H9 (cell line): ENCODE results near the gene CXXC1. TPM values are rescaled to one million over a fixed set of nuclear protein-coding genes. Genes with fewer than 3 reads are reported as not detected.

Experiments used
- DNase-seq: peaks from one replicate; pipeline ENCODE4 v3.0.0-alpha.2; 2017
- H2AFZ ChIP-seq: one replicate; pipeline ENCODE4 v1.6.1; 2013; ENCODE audit warnings: mild to moderate bottlenecking, low read length, control low read depth, moderate library complexity
- H2AK5ac ChIP-seq: 2 replicates; pipeline ENCODE4 v1.6.1; 2013; ENCODE audit warnings: low read length, control low read depth, mixed read lengths; ENCODE audit not compliant: insufficient read length
- H2BK120ac ChIP-seq: one replicate; pipeline ENCODE4 v1.6.1; 2013; ENCODE audit warnings: low read depth, mild to moderate bottlenecking, low read length, control low read depth, inconsistent platforms; ENCODE audit not compliant: poor library complexity, severe bottlenecking
- H2BK12ac ChIP-seq: 2 replicates; pipeline ENCODE4 v1.6.1; 2013; ENCODE audit warnings: low read length, control low read depth, mixed read lengths, low read depth; ENCODE audit not compliant: insufficient read length
- H2BK15ac ChIP-seq: 2 replicates; pipeline ENCODE4 v1.6.1; 2013; ENCODE audit warnings: low read depth, low read length, control low read depth
- H2BK20ac ChIP-seq: one replicate; pipeline ENCODE4 v1.6.1; 2013; ENCODE audit warnings: low read depth, mild to moderate bottlenecking, low read length, control low read depth, inconsistent platforms; ENCODE audit not compliant: poor library complexity, severe bottlenecking
- H2BK5ac ChIP-seq: 2 replicates; pipeline ENCODE4 v1.6.1; 2013; ENCODE audit warnings: low read length, control low read depth, mixed read lengths; ENCODE audit not compliant: insufficient read length
- H3K14ac ChIP-seq: 2 replicates; pipeline ENCODE4 v1.6.1; 2013; ENCODE audit warnings: low read length, control low read depth; ENCODE audit not compliant: insufficient read depth
- H3K18ac ChIP-seq: 2 replicates; pipeline ENCODE4 v1.6.1; 2013; ENCODE audit warnings: low read depth, mild to moderate bottlenecking, mixed read lengths, low read length, control low read depth; ENCODE audit not compliant: insufficient read length
- H3K23ac ChIP-seq: 2 replicates; pipeline ENCODE4 v1.6.1; 2013; ENCODE audit warnings: low read length, control low read depth, mixed read lengths, low read depth; ENCODE audit not compliant: insufficient read length
- H3K23me2 ChIP-seq: 2 replicates; pipeline ENCODE4 v1.6.1; 2013; ENCODE audit warnings: low read depth, mild to moderate bottlenecking, mixed read lengths, low read length, control low read depth; ENCODE audit not compliant: insufficient read length, poor library complexity, severe bottlenecking
- H3K27ac ChIP-seq: 2 replicates; pipeline ENCODE4 v1.5.1; 2013; ENCODE audit warnings: low read length, control low read depth, mixed read lengths, low read depth; ENCODE audit not compliant: insufficient read length
- H3K27me3 ChIP-seq: 2 replicates; pipeline ENCODE4 v1.6.1; 2013; ENCODE audit warnings: low read length, control low read depth, inconsistent platforms; ENCODE audit not compliant: insufficient read depth
- H3K4ac ChIP-seq: 2 replicates; pipeline ENCODE4 v1.6.1; 2013; ENCODE audit warnings: low read depth, mild to moderate bottlenecking, control low read depth, inconsistent platforms, low read length, moderate library complexity
- H3K4me1 ChIP-seq: 2 replicates; pipeline ENCODE4 v1.6.1; 2013; ENCODE audit warnings: low read length, control low read depth, inconsistent platforms; ENCODE audit not compliant: insufficient read depth
- H3K4me2 ChIP-seq: 2 replicates; pipeline ENCODE4 v1.6.1; 2013; ENCODE audit warnings: low read length, control low read depth, mixed read lengths; ENCODE audit not compliant: insufficient read length, insufficient read depth
- H3K56ac ChIP-seq: 2 replicates; pipeline ENCODE4 v1.6.1; 2013; ENCODE audit warnings: low read depth, mild to moderate bottlenecking, mixed read lengths, low read length, control low read depth; ENCODE audit not compliant: insufficient read length
- H3K79me1 ChIP-seq: 2 replicates; pipeline ENCODE4 v1.6.1; 2013; ENCODE audit warnings: low read depth, mild to moderate bottlenecking, moderate library complexity, low read length, control low read depth, inconsistent platforms; ENCODE audit not compliant: insufficient read depth, poor library complexity, severe bottlenecking
- H3K79me2 ChIP-seq: 2 replicates; pipeline ENCODE4 v1.6.1; 2013; ENCODE audit warnings: low read length, control low read depth, inconsistent platforms; ENCODE audit not compliant: insufficient read depth
- H3K9ac ChIP-seq: 2 replicates; pipeline ENCODE4 v1.6.1; 2013; ENCODE audit warnings: low read length, control low read depth, mixed read lengths; ENCODE audit not compliant: insufficient read length; ENCODE audit errors: extremely low read depth
- H3K9me3 ChIP-seq: one replicate; pipeline ENCODE4 v1.6.1; 2013; ENCODE audit warnings: low read depth, low read length, inconsistent platforms; ENCODE audit not compliant: control insufficient read depth
- H3T11ph ChIP-seq: one replicate; pipeline ENCODE4 v1.6.1; 2013; ENCODE audit warnings: mild to moderate bottlenecking, low read length, control low read depth, inconsistent platforms
- H4K20me1 ChIP-seq: one replicate; pipeline ENCODE4 v1.6.1; 2013; ENCODE audit not compliant: control insufficient read depth, insufficient read length, insufficient read depth
- H4K5ac ChIP-seq: 2 replicates; pipeline ENCODE4 v1.6.1; 2013; ENCODE audit warnings: low read depth, mild to moderate bottlenecking, mixed read lengths, low read length, control low read depth; ENCODE audit not compliant: insufficient read length
- H4K8ac ChIP-seq: replicated peaks from 2 replicates; pipeline ENCODE4 v1.6.1; 2013; ENCODE audit warnings: low read length, control low read depth, mixed read lengths, low read depth; ENCODE audit not compliant: insufficient read length
- H4K91ac ChIP-seq: 2 replicates; pipeline ENCODE4 v1.6.1; 2013; ENCODE audit warnings: low read depth, mild to moderate bottlenecking, moderate library complexity, mixed read lengths, low read length, control low read depth; ENCODE audit not compliant: insufficient read length
- H3K27ac Mint-ChIP-seq, 3 experiments: 2 replicates in 2 of 3; 3 replicates in 1 of 3; pipeline ENCODE4 v1.8.0; 2020 to 2021; ENCODE audit warnings: mixed read lengths in 3 of 3, mild to moderate bottlenecking in 1 of 3, moderate library complexity in 1 of 3
- H3K27me3 Mint-ChIP-seq: 2 replicates; pipeline ENCODE4 v1.8.0; 2021; ENCODE audit warnings: low read depth, mild to moderate bottlenecking, moderate library complexity, mixed read lengths
- H3K36me3 Mint-ChIP-seq, 3 experiments: 2 replicates in 2 of 3; 3 replicates in 1 of 3; pipeline ENCODE4 v1.8.0; 2020 to 2021; ENCODE audit warnings: low read depth in 3 of 3, mixed read lengths in 3 of 3; ENCODE audit not compliant: insufficient read depth in 1 of 3
- H3K4me1 Mint-ChIP-seq, 2 experiments: 2 replicates each; pipeline ENCODE4 v1.8.0; 2020; ENCODE audit warnings: mixed read lengths in 2 of 2
- H3K4me3 Mint-ChIP-seq, 2 experiments: 2 replicates in 1 of 2; 3 replicates in 1 of 2; pipeline ENCODE4 v1.8.0; 2020 to 2021; ENCODE audit warnings: mild to moderate bottlenecking in 2 of 2, mixed read lengths in 2 of 2, moderate library complexity in 1 of 2
- H3K9me3 Mint-ChIP-seq, 2 experiments: 2 replicates in 1 of 2; 3 replicates in 1 of 2; pipeline ENCODE4 v1.8.0; 2020; ENCODE audit warnings: mild to moderate bottlenecking in 2 of 2, mixed read lengths in 2 of 2, moderate library complexity in 1 of 2
- CTCF ChIP-seq: fragments of 200-600 bp; sonication (generic); conservative IDR thresholded peaks from 3 replicates; pipeline ENCODE4 v1.8.0; 2021; ENCODE audit warnings: antibody characterized with exemption, mild to moderate bottlenecking
- WGBS: extraction: QIAGEN DNeasy Blood & Tissue Kit; methylation state at CpG from one replicate; pipeline ENCODE4 v1.1.7; 2013; ENCODE audit warnings: missing lambda C conversion rate, low lambda C conversion rate, mixed read lengths; ENCODE audit not compliant: insufficient read length; ENCODE audit errors: extremely low coverage; 5-methylcytosine and 5-hydroxymethylcytosine counted together
- total RNA-seq: library from RNA; stranded (reverse); gene quantifications from 2 replicates; pipeline ENCODE4 v1.2.1, GENCODE V29; 2021

CXXC1 gene
- total RNA-seq, 1 experiment from 2014 or later = 95.9 TPM

GRCh38 chr18:50327983-50328382, 40.5 kb upstream of the CXXC1 start:
- H2AFZ ChIP-seq = no peak overlapping the region
- no peak overlapping the region for H2BK15ac ChIP-seq
- Mint-ChIP-seq H3K27ac (no peak overlapping the region), H3K27me3 (peaks cover 15% of the 10 kb centered on the region), H3K4me3 (no peak overlapping the region), H3K4me1 (no peaks in the 10 kb centered on the region; a peak in 1 of 4 replicates), H3K9me3 (peaks cover 3 to 11% of the 10 kb centered on the region in 2 experiments; a peak in 4 of 5 replicates), H3K36me3 (peaks cover 0 to 8% (median 1%) of the 10 kb centered on the region in 3 experiments; a peak in 4 of 7 replicates)
- no peak overlapping the region for H2AK5ac ChIP-seq
- no peak overlapping the region for H3T11ph ChIP-seq
- no peak overlapping the region for H3K4ac ChIP-seq
- no peak overlapping the region for H2BK20ac ChIP-seq
- TF ChIP-seq CTCF = no peak
- H3K27me3 ChIP-seq = no peaks in the 10 kb centered on the region
- no peaks in the 10 kb centered on the region for H3K79me1 ChIP-seq
- H4K91ac ChIP-seq = no peak overlapping the region
- no peak overlapping the region for H2BK120ac ChIP-seq
- H3K79me2 ChIP-seq = no peaks in the 10 kb centered on the region
- H4K20me1 ChIP-seq = no peaks in the 10 kb centered on the region
- no peaks in the 10 kb centered on the region for H3K9me3 ChIP-seq
- no CpG with 5 or more reads among the region's 3 CpGs for WGBS
- H2BK12ac ChIP-seq = no peak overlapping the region
- no peak overlapping the region for H3K4me2 ChIP-seq
- no peak for DNase-seq
- no peak overlapping the region for H3K56ac ChIP-seq
- no peak overlapping the region for H4K5ac ChIP-seq
- H3K27ac ChIP-seq = no peak overlapping the region
- no peak overlapping the region for H3K14ac ChIP-seq
- no peaks in the 10 kb centered on the region for H3K4me1 ChIP-seq
- no peaks in the 10 kb centered on the region for H3K23me2 ChIP-seq
- H3K18ac ChIP-seq = no peak overlapping the region
- no peak overlapping the region for H2BK5ac ChIP-seq
- H4K8ac ChIP-seq = no peak overlapping the region
- H3K9ac ChIP-seq = no peak overlapping the region
- no peak overlapping the region for H3K23ac ChIP-seq
